ENCODE measurements around the gene CAMLG.
A peak's percentile ranks its signal among the peaks of the same experiment; 100 is the strongest.
"Not testable (repeated sequence)": the region's sequence is repeated elsewhere in the genome, so short reads cannot be mapped to it uniquely, and the experiment has no call there.

The CAMLG gene

DNA sequence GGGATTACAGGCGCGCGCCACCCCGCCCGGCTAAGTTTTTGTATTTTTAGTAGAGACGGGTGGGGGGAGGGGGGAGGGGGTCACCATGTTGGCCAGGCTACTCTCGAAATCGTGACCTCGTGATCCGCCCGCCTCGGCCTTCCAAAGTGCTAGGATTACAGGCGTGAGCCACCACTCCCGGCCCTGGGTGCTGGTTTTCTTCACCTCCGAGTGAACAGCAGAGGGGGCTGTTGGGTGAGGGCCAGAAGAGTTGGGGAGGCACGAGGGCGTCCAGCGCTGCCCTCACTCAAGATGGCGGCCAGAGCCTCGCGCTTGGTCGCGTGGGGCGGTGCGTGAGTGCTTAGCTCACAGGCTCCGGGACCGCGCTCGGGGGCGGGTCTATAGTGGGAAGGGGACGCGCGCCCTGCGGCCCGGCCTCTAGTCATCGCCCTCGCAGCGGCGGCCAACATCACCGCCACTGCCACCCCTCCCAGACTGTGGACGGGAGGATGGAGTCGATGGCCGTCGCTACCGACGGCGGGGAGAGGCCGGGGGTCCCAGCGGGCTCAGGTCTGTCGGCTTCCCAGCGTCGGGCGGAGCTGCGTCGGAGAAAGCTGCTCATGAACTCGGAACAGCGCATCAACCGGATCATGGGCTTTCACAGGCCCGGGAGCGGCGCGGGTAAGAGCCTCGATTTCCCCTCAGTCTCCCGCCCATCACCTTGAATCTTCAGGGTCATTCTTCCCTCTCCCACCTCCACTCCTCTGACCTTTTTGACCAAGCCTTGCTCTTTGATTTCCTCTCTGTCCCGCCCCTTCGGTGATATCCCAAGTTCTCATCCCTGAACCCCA, at the start of gene CAMLG:
CAMLG (plus strand) TSS at position 416 of the 830 bp plus-strand sequence; CDS start at position 489, 73 bp downstream.
- DNase-seq (ENCODE audit: low read depth) = peak; percentile 86

DNA sequence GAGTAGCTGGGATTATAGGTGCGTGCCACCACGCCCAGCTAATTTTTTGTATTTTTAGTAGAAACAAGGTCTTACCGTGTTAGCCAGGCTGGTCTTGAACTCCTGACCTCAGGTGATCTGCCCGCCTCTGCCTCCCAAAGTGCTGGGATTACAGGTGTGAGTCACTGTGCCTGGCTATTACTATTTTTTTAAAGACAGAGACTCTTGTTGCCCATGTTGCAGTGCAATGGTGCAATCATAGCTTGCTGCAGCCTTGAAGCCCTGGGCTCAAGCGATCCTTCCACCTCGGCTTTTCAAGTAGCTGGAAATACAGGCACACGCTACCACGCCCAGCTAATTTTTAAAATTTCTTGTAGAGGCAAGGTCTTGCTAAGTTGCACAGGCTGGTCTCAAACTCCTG, 48.2 kb upstream of the CAMLG start:
- not testable (repeated sequence) for DNase-seq (ENCODE audit: low read depth)

DNA sequence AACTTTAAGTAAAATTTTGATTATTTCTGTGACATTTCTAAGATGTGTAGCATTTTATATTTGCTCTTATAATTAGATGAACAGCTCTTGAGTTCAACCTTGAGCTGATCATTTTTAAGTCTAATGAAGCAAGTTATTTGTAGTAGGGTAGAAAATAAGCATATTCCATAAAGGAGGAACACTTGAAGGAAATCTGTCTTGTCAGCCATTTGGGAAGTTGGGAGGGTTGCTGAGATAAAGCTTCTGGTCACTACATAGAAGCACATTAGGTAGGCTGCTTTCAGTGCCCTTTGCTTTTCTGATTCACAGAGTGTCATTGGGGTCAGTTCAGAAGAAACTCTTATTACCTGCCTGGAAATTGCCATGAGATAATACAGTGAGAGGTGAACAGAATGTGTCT, 45.6 kb upstream of the CAMLG start:
- no peak for DNase-seq (ENCODE audit: low read depth)

DNA sequence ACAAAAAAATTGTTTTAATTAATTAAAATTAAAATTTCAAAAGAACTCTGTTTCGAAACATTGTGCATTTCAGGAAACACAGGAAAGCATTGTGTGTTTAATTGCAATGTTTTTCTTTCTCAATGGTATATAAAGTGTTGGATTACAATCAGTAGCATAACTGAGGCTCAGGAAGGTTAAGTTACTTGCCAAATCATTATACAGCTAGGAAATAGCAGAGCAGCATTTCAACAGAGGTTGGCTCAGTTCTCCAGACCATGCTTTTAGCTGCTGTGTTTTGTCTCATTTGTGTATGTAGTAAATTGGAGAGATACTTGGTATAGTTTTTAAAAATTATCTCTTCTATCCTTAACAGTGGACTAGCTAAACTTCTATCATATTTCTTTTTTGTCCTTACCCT, 30.0 kb upstream of the CAMLG start:
- DNase-seq (ENCODE audit: low read depth) = no peak

DNA sequence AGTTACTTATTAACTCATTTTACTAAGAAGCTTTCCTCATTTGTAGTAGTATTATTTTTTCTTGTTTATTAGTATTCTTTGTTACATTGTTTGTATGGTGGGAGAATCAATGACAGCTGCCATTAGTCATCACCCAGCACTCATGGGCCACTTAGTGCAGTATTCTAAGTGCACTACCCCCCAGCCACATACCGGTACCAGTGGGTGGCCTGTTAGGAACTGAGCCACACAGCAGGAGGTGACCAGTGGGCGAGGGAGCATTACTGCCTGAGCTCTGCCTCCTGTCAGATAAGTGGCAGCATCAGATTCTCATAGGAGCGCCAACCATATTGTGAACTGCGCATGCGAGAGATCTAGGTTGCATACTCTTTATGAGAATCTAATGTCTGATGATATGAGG, 24.2 kb upstream of the CAMLG start:
- no peak for DNase-seq (ENCODE audit: low read depth)

DNA sequence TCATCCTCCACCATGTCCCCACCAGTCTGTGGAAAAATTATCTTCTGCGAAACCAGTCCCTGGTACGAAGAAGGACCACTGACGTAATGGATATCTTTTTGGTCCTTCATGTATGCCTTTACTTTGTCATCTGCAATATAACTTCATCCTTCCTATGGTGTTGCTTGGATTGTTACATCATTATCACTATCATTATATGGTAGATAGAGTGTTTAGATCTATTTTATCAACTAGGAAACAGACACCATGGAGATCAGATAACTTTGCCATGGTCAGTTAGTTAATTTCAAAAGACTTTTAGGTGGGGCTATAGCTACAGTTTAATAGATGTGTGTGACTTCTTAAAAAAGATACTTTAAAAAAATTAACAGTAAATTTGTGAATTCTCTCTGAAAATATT, 23.8 kb upstream of the CAMLG start:
- no peak for DNase-seq (ENCODE audit: low read depth)

DNA sequence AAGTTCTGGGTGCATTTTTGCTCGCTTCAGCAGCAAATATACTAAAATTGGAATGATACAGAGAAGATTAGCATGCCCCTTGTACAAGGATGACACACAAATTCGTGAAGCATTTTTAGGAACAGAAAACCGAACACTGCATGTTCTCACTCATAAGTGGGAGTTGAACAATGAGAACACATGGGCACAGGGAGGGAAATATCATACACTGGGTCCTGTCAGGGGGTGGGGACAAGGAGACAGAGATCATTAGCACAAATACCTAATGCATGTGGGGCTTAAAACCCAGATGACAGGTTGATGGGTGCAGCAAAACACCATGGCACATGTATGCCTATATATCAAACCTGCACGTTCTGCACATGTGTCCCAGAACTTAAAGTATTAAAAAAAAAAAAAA, 22.9 kb upstream of the CAMLG start:
- not testable (repeated sequence) for DNase-seq (ENCODE audit: low read depth)

DNA sequence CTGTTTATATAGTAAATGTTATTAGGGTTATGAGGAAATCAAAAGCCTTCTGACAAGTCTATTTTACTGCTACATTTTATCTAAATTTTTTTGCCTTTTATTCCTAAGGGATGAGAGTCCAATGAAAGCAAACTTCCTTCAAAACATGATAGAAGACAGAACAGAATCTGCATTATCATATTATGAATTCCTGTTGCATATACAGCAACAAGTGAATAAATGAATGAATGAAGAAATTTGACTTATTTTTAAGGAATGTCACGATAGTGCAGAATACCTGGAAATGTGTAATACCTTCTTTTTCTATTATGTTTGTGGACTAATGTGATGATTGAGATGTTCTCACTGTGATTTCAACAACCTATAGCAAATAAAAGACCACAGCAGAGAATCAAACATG, 13.5 kb upstream of the CAMLG start:
- no peak for DNase-seq (ENCODE audit: low read depth)

DNA sequence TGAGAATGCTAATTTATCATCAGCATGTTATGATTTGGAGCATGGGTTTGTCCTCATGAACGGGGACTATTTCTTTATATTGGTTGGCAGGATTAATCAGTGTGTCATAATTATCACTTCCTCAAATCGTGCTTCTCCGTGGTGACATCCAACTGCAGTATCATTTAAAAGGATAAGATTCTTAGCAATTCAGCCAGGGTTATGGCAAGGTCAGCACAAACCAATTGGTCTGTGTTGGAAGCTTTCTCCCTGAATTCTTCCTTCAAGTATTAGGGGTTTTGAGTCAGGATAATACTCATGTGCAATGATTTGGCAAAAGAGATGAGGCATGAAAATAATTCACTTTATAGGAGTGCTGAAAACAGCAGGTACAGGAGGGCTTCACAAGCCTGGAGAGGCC, 5.5 kb upstream of the CAMLG start:
- DNase-seq (ENCODE audit: low read depth) = no peak

DNA sequence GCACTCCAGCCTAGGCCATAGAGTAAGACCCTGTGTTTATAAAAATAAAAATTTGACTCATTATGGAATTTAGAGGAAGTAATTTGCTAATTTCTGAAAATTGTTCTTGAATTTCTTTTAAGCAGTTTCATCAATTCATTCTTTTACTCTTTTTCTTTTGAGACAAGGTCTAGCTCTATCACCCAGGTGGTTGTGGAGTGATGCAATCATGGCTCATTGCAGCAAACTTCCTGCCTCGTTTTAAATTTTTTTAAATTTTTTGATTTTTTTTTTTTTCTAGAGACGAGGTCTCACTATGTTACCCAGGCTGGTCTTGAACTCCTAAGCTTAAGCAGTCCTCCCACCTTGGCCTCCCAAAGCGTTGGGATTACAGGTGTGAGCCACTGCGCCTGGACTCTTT, 3.1 kb upstream of the CAMLG start:
- no peak for DNase-seq (ENCODE audit: low read depth)

DNA sequence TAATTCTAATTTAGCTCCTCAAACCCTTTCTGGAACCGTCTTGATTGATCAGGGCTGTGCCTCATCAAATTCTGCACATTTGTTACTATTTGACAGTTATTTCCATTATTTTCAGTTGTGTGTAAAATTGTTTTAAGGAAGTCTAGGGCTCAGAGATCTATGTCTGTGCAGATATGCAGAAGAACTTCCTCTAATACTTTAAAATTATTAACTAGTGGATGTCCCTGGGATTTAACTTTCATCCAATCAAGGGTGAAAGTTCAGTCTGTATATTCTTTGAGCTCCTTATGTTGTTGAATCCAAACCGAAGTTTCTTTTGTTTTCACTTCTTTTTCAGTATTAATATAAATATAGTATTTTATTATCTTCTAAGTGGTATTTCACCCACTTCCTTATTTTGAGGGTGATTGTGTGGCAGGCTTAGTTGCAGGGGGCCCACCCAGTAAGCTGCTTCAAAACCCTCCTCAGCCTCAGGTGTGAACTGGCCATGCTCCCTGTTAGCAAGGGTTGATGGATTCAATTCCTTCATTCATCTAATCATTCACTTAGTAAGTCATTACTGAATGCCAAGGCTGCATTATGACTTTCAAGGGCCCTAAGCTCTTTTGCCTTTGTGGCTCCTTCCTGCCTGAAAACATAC, 2.1 kb upstream of the CAMLG start:
- no peak for DNase-seq (ENCODE audit: low read depth)

DNA sequence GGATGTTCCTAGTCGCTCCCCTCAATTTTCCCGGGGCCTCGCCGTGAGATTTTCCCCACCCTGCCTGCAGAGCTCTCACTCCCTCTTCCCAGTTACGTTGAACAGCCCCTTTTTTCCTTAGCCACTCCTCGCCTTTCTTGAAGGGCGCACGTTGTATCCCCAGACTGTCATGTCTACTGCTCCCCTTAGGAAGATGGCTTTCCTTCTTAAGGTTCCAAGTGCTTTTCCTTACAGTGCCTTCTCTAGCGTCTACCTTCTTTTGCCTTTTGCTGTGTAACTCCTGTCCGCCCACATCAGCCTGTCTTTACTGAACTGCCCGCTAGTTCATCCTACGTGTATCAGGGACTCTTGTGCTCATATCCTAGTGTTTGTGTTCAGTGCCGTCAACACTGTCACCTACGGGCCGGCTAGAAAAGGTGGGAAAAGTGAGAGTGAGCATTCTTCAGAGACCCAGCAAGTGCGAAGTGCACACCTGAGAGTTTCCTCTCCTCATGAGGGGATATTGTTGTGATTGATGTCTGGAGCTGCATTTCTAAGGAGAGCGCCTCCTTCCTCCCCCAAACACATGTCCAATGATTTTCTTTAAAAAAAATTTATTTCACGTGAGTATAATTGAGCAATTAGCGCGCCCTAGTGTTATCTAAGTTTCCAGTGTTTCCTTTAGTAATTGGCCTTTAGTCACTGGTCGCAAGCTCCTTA, 764 bp downstream of the CAMLG start:
- no peak for DNase-seq (ENCODE audit: low read depth)

DNA sequence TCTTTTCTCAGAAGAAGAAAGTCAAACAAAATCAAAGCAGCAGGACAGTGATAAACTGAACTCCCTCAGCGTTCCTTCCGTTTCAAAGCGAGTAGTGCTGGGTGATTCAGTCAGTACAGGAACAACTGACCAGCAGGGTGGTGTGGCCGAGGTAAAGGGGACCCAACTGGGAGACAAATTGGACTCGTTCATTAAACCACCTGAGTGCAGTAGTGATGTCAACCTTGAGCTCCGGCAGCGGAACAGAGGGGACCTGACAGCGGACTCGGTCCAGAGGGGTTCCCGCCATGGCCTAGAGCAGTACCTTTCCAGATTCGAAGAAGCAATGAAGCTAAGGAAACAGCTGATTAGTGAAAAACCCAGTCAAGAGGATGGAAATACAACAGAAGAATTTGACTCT, 2.7 kb downstream of the CAMLG start:
- no peak for DNase-seq (ENCODE audit: low read depth)

DNA sequence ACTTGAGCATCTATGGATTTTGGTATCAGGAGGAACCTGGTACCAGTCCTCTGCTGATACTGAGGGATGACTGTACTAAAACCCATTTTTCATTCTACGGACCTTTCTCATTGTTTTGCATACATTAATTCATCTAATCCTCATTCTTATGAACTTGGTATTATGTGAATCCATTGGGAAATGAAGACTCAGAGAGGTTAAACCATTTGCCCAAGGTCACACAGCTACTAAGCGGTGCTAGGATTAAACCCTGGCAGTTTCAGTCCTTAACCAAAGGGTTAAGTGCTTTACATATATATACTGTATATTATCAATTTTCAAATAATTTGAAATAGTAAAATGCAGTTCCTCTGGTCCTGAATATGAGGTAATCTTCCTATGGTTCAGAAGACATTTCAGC, 3.8 kb downstream of the CAMLG start:
- no peak for DNase-seq (ENCODE audit: low read depth)

DNA sequence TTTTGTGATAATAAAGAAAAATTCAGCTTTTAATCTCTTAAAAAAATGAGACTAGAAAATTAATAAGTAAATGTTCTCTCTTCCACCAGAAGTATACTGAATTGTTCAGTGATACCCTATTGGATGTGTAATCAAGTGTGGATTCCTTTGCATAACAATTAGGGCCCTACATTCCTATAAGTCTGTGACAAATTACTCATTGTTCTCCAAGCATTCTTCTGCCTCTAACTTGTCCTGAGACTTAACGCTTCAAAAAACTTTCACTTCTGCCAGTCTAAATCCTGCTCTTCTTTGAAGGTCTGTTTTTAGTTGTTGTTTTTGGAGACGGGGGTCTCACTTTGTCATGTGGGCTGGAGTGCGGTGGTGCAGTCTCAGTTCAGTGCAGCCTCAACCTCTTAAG, 11.1 kb downstream of the CAMLG start:
- DNase-seq (ENCODE audit: low read depth) = no peak

DNA sequence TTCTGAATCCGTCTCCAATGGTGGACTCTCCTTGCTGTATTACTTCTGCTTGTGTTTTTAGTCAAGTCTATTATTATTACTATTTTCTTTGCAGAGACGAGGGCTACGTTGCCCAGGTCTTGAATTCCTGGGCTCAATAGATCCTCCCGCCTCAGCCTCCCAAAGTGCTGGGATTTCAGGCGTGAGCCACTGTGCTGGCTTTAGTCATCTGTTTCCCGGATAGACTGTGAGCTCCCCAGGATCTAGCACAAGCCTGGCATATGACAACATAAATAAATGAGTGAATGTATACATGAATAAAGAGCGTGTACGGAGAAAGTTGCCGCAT, 19.8 kb downstream of the CAMLG start:
- no peak for DNase-seq (ENCODE audit: low read depth)

DNA sequence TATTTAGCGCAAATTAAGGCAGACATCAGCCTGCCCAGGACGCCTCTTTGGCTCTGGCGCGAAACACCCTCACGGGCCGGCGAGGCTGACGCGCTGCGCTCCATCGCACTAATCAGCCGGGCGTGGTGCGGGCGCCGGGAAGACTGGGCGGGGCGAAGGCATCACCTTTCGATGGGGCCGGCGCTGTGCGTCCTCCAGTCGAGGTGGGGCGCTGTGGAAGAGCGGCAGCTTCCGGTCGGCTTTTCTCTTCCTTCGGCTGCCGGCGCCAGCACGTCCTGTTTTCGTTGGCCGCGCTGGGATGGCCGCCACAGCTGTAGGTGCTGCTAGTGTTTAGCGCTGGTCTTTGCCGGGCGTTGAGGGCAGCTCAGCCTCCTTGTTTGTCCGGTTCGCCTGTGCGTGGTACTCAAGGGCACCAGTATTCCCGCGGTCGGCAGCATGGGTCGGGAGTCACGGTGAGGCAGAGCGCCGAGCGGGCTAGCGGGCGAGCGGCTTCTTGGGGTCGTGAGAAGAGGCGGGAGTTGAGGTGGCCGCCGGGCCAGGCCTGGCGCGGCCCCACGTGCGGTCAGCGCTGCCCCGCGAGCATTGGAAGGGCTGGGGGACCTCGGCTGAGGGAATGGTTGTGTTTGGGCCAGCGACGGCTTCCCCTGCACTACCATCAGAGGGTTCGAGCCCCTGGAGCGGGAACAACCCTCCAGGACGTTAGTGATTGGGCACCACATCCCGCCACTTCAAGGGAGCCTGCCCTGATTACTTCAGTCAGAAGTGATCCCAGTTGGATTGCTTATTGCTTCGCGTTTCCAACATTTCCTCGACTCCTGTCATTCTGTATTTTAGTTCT, 20.4 kb downstream of the CAMLG start, which contains the start of gene DDX46:
DDX46 (plus strand) TSS at position 276 of the 838 bp plus-strand sequence; CDS start at position 436, 160 bp downstream.
- peak; percentile 55 for DNase-seq (ENCODE audit: low read depth)

DNA sequence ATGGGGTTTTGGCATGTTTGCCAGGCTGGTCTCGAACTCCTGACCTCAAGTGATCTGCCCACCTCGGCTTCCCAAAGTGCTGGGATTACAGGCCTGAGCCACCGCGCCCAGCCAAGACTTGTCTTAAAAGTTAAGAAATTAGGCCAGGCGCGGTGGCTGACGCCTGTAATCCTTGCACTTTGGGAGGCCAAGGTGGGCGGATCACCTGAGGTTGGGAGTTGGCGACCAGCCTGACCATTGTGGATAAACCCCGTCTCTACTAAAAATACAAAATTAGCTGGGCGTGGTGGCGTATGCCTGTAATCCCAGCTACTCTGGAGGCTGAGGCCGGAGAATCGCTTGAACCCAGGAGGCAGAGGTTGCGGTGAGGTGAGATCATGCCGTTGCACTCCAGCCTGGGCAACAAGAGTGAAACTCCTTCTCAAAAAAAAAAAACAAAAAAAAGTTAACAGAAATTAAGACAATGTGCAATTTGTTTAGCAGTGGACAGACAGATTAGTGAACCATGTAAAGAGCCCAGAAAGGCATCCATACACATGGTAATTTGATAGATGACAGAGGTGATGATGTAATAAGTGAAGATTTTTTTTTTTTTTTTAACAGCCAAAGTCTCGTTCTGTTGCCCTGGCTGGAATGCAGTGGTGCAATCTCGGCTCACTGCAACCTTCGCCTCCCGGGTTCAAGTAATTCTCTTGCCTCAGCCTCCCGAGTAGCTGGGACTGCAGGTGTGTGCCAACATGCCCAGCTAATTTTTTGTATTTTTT, 29.4 kb downstream of the CAMLG start:
- not testable (repeated sequence) for DNase-seq (ENCODE audit: low read depth)

DNA sequence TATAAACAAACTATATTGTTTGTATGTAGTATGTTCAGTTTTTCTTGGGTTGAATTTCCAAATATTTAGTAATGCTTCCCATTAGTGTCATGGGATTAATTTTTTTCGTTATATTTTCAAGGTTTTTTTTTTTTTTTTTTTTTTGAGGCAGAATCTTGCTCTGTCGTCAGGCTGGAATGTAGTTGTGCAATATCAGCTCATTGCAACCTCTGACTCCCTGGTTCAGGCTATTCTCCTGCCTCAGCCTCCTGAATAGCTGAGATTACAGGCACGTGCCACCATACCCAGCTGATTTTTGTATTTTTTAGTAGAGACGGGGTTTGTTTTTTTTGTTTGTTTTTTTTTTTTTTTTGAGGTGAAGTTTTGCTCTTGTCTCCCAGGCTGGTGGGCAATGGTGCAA, 30.9 kb downstream of the CAMLG start:
- DNase-seq (ENCODE audit: low read depth) = no peak

DNA sequence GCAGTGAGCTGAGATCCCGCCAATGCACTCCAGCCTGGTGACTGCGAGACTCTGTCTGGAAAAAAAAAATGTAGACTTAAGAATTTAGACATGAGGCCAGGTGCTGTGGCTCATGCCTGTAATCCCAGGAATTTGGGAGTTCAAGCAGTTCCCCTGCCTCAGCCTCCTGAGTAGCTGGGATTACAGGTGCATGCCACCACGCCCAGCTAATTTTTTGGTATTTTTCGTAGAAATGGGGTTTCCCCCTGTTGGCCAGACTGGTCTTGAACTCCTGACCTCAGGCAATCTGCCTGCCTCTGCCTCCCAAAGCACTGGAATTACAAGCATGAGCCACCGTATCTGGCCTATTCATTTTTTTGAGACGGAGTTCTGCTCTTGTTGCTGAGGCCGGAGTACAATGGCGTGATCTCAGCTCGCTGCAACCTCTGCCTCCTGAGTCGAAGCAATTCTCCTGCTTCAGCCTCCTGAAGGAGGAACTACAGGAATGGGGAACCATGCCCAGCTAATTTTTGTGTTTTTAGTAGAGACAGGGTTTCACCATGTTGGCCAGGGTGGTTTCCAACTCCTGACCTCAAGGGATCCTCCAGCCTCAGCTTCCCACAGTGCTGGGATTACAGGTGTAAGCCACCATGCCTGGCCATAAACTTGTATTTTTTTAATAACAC, 34.2 kb downstream of the CAMLG start:
- DNase-seq (ENCODE audit: low read depth) = no peak

DNA sequence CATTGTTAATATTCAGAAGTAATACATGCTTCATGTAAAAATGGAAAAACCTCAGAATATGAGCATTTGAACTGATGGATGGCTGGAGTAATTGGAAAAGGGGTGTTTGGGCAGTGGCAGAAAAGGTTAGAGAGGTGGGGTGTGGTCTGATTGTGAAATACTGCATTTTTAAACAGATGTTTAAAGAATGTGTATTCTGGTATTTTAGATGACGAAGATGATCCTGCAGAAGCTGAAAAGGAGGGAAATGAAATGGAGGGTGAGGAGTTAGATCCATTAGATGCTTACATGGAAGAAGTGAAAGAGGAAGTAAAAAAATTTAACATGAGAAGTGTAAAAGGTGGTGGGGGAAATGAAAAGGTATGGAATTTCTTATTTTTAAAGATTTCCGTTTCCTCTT, 39.0 kb downstream of the CAMLG start:
- DNase-seq (ENCODE audit: low read depth) = no peak

Measured in non-pigmented ciliary epithelial cell (primary cell).